NCI-H1694 treated with DMSO at 0.1 percent for 48 hours (cell line): Measurements from ENCODE around the gene GNA14.
"Not testable (repeated sequence)": the region's sequence is repeated elsewhere in the genome, so short reads cannot be mapped to it uniquely, and the experiment has no call there.

ENCODE experiments used
- DNase-seq: peaks from one replicate; lab custom pipeline; 2025; lab: John Stamatoyannopoulos, UW

Gene GNA14

DNA sequence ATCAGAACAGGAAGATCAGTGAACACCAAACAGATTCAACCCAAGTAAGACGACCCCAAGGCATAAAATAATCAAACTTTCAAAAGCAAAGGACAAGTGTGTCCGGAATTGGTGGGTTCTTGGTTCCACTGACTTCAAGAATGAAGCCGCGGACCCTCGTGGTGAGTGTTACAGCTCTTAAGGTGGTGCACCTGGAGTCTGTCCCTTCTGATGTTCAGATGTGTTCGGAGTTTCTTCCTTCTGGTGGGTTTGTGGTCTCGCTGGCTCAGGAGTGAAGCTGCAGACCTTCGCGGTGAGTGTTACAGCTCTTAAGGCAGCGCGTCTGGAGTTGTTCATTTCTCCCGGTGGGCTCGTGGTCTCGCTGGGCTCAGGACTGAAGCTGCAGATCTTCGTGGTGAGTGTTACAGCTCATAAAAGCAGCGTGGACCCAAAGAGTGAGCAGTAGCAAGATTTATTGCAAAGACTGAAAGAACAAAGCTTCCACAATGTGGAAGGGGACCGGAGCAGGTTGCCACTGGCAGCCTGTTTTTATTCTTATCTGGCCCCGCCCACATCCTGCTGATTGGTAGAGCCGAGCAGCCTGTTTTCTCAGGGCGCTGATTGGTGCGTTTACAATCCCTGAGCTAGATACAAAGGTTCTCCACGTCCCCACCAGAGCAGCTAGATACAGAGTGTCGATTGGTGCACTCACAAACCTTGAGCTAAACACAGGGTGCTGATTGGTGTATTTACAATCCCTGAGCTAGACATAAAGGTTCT is 158.5 kb downstream of the GNA14 start:
- not testable (repeated sequence) for DNase-seq

GRCh38 chr9:77488439-77489126 is 159.5 kb downstream of the GNA14 start:
- DNase-seq: no peak

DNA sequence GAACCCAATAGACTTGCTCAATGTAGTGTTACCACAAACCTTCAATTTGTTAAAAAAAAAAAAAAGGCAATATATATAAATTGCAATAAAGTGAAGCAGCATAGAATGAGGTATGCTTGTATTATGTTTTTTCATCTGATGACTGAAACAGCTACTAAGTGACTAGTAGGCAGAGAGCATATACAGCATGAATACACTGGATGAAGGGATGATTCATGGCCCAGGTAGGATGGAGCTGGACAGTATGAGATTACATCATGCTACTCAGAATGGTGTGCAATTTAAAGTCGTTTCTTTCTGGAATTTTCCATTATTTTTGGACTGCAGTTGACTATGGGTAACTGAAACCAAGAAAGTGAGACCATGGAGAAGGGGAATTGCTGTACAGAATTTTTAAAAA is 161.2 kb downstream of the GNA14 start:
- no peak for DNase-seq

- DNase-seq: no peak
These were observed 161.7 kb downstream of the GNA14 start for GRCh38 chr9:77486463-77486862.

- DNase-seq: no peak
These were observed 172.3 kb downstream of the GNA14 start for GRCh38 chr9:77475641-77476473.

DNA sequence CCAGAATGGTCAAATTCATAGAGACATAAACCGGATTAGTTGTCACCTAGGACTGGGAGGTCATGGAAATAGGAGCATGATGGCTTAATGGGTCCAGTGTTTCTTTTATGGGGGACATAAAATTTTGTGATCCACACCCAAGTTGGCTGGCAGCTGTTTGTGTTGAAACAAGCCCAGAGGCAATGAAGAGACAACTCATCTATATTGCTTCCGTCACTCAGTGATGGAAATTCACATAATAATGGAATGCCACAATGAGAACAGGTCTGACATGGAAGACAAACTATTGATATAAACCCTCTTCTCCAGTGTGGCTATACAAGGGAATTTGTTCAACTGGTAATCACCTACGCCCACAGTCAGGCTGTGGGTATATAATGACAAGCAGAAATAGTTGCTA is 173.2 kb downstream of the GNA14 start:
- no peak for DNase-seq

DNA sequence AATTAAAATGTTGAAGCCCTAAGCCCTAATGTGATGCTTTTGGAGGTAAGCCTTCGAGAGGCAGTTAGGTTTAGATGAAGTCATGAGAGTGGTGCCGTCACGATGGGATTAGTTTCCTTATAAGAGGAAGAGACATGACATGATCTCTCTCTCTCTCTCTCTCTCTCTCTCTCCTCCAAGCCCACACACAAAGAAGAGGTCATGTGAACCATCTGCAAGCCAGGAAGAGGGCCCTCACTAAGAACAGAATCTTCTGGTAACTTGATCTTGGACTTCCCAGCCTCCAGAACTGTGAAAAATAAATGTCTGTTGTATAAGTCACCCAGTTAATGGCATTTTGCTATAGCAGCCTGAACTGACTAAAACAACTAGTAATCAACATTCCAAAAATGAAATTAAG is 175.5 kb downstream of the GNA14 start:
- DNase-seq: no peak

- no peak for DNase-seq
These were observed 176.6 kb downstream of the GNA14 start for GRCh38 chr9:77471572-77471971.

GRCh38 chr9:77469515-77470231 is 178.4 kb downstream of the GNA14 start:
- no peak for DNase-seq

DNA sequence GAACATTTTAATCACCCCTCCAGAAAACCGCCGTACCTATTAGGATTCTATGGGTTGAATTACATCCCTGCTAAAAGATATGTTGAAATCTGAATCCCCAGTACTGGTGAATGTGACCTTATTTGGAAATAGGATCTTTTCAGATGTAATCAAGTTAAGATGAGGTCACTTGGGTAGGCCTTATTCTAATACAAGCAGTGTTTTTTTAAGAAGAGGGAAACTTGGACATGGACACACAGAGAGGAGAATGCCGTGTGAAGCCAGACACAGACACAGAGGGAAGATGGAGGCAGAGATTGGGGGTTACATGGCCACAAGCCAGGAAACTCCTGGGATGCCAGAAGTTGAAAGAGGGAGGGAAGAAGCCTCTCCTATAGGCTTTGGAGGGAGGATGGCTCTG is 183.5 kb downstream of the GNA14 start:
- DNase-seq: no peak

GRCh38 chr9:77463151-77463550 is 185.0 kb downstream of the GNA14 start:
- DNase-seq: no peak

DNA sequence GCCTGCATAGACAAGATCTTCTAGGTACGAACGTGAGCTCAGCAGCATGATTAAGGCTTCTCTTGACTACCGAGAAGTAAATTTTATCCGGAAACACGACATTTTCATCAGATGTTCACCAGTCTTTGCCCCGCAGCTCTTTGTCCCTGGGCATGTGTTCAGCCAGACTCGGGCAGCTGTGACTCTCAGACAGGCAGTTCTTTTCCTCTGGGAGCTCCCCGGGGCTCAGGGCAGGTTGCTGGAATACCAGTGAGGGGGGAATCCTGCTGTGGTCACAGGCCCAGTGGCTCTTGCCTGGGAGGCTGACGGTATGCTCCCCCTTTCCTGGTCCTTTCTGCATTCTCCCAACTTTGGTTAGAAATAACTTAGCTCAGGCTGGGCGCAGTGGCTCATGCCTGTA is 186.1 kb downstream of the GNA14 start:
- no peak for DNase-seq

- no peak for DNase-seq
These were observed 187.2 kb downstream of the GNA14 start for GRCh38 chr9:77460938-77461337.

GRCh38 chr9:77457916-77458592 is 190.1 kb downstream of the GNA14 start:
- peak; percentile 52 for DNase-seq

GRCh38 chr9:77456829-77457437 is 191.2 kb downstream of the GNA14 start:
- peak; percentile 46 for DNase-seq

GRCh38 chr9:77455312-77455927 is 192.7 kb downstream of the GNA14 start:
- peak; percentile 27 for DNase-seq

DNA sequence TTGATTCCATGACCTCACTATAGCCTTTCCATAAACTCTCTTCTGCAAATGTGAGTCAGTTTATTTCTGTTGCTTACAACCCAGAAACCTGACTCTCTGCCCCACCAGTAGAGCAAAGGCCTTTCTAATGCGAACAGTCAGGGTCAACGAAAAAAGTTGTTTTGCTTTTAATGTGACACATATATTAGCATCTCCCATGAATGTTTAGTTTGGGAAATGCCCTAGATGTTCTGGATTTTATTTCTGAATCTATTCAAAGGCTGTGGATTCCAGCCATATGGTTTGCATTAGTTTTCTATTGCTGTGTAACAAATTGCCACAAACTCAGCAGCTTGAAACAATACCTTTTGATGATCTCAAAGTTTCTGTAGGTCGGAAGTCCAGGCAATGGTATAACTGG is 193.5 kb downstream of the GNA14 start:
- DNase-seq: no peak

DNA sequence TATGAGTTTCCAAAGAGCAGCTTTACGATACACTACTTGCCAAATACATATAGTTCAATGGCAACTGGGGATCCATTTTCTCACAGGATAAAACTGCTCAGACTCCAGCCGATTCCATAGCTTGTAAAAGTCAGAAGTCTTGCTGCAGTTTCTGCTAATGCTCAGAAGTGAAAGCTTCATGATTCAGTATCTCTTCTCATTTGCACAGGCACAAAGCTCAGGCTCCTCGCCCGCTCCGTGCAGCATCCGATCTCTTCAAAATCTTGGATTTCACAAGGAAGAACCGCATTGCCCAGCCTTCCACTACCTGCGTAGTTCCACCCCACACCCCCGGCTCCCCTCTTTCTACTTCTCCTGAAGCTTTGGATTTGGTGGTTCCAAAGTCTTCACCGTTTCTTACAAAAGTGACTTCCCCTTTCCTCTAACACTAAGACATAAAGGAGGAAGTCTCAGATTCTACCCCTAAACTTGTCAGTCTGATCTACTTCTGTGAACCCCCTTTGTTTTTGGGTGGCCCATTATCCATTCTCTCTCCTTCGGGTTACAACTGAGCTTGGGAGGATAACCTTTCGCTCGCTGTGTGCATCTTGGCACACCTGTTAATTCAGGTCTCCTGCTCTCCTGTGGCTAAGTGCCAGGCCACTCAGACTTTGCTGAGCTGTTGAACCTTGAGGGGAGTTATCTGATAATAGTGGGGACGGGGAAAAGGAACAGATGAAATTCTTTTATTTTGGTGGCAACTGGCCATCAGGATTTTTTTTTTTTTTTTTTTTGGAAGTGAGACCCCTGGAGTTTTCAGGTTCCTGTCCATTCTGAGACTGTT is 194.1 kb downstream of the GNA14 start:
- DNase-seq: no peak

DNA sequence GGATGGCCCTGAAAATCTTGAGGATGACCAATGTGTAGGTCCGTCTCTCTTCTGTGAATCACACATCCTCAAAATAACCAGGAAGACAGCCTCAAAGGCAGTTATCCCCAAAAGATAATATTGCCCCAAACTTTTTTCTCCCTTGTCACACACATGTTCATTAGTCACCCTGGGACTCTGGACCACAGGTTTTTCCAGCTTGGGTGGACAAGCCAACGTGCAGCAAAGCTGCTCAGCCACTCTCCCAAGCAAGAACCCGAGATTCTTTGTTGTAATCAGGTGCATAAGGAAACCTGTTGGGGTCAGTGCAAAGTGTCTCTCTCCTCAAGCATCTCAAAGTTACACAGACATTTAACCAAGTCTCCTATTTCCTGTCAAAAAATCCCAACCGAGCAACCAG is 196.6 kb downstream of the GNA14 start:
- no peak for DNase-seq

GRCh38 chr9:77450085-77450475 is 198.0 kb downstream of the GNA14 start:
- no peak for DNase-seq
